HCT116 (cell line): ENCODE measurements around the gene NYAP1. TPM values are rescaled to one million over a fixed set of nuclear protein-coding genes. Genes with fewer than 3 reads are reported as not detected.
A peak's percentile ranks its signal among the peaks of the same experiment; 100 is the strongest.

Source experiments
- ATAC-seq: fragments of 200-7000 bp; cut with Tn5 transposase; 2 replicates; pipeline ENCODE4 v1.9.1; 2020; ENCODE audit warnings: mild to moderate bottlenecking, moderate library complexity
- BruUV-seq: library from RNA; stranded (reverse); fragments of 400-500 nt; replicated peaks from 2 replicates; lab custom pipeline; 2021; lab: Mats Ljungman, UMichigan
- CTCF ChIA-PET: fragments of 300-600 bp; sonication (Branson Sonifier 250); formaldehyde crosslinking; loops from one replicate; lab custom pipeline; 2021; ENCODE audit warnings: antibody characterized with exemption; lab: Charles Lee
- POLR2A ChIA-PET: fragments of 300-600, 350-600 bp; sonication (Branson Sonifier 250); formaldehyde crosslinking; loops from one replicate; lab custom pipeline; 2021; ENCODE audit warnings: antibody characterized with exemption; lab: Charles Lee
- RAD21 ChIA-PET, 2 experiments: fragments of 300-600 bp; sonication (Branson Sonifier 250); formaldehyde crosslinking; loops; one replicate each; lab custom pipeline; 2023; ENCODE audit warnings: low total read pairs in 2 of 2; ENCODE audit not compliant: uncharacterized antibody in 2 of 2, unreplicated experiment in 2 of 2, low non-redundant PET in 1 of 2; lab: Charles Lee
- DNase-seq: peaks from one replicate; pipeline ENCODE4 v3.0.0-alpha.2; 2010; ENCODE audit warnings: low read depth, low spot score
- H2AFZ ChIP-seq: fragments of 200-600 bp; shearing (Covaris generic), sonication (generic); 2 replicates; pipeline ENCODE4 v1.6.1; 2017; ENCODE audit warnings: low read depth, mixed run types, mixed read lengths, antibody characterized with exemption, low read length; ENCODE audit not compliant: poor library complexity, severe bottlenecking
- H3K27ac ChIP-seq: 2 replicates; pipeline ENCODE4 v1.5.1; 2012; ENCODE audit warnings: low read depth, low read length
- H3K27me3 ChIP-seq: fragments of 200-600 bp; sonication (generic); 2 replicates; pipeline ENCODE4 v1.6.1; 2016; ENCODE audit warnings: mixed run types, low read length, mixed read lengths; ENCODE audit not compliant: insufficient read depth
- H3K36me3 ChIP-seq, 2 experiments: fragments of 200-500 bp in 1 of 2; fragments of 200-600 bp in 1 of 2; sonication (Bioruptor generic) in 1 of 2; sonication (generic) in 1 of 2; 2 replicates each; pipeline versions ENCODE4 v1.5.1 to v1.6.1; 2014 to 2016; ENCODE audit warnings: low read length in 2 of 2, inconsistent platforms in 1 of 2, mixed read lengths in 1 of 2, mixed run types in 1 of 2; ENCODE audit not compliant: insufficient read depth in 2 of 2, control insufficient read depth in 1 of 2
- H3K4me1 ChIP-seq, 2 experiments: fragments of 200-600 bp in 1 of 2; sonication (generic) in 1 of 2; 2 replicates each; pipeline versions ENCODE4 v1.5.1 to v1.6.1; 2012 to 2017; ENCODE audit warnings: low read length in 2 of 2, inconsistent platforms in 1 of 2, mild to moderate bottlenecking in 1 of 2, mixed read lengths in 1 of 2, mixed run types in 1 of 2, moderate library complexity in 1 of 2; ENCODE audit not compliant: insufficient read depth in 2 of 2, control insufficient read depth in 1 of 2
- H3K4me2 ChIP-seq: fragments of 200-600 bp; sonication (generic); 2 replicates; pipeline ENCODE4 v1.6.1; 2017; ENCODE audit warnings: mixed run types, low read length, mixed read lengths
- H3K4me3 ChIP-seq, 2 experiments: fragments of 200-600 bp in 1 of 2; sonication (generic) in 1 of 2; replicated peaks in 1 of 2; 2 replicates each; pipeline ENCODE4 v1.5.1; 2011 to 2016; ENCODE audit warnings: low read length in 2 of 2, control low read depth in 1 of 2, low read depth in 1 of 2, mild to moderate bottlenecking in 1 of 2, mixed read lengths in 1 of 2, mixed run types in 1 of 2
- H3K79me2 ChIP-seq: fragments of 200-600 bp; sonication (generic); 2 replicates; pipeline ENCODE4 v1.6.1; 2017; ENCODE audit warnings: mild to moderate bottlenecking, mixed run types, low read length, moderate library complexity, mixed read lengths; ENCODE audit not compliant: insufficient read depth
- H3K9ac ChIP-seq: fragments of 200-600 bp; sonication (generic); 2 replicates; pipeline ENCODE4 v1.6.1; 2016; ENCODE audit warnings: low read length, mixed read lengths
- H3K9me2 ChIP-seq: fragments of 200-600 bp; sonication (generic), shearing (Covaris generic); 2 replicates; pipeline ENCODE4 v1.6.1; 2017; ENCODE audit warnings: mixed run types, mild to moderate bottlenecking, moderate library complexity; ENCODE audit not compliant: insufficient read depth
- H3K9me3 ChIP-seq, 2 experiments: fragments of 200-500 bp in 1 of 2; fragments of 200-600 bp in 1 of 2; sonication (Bioruptor generic) in 1 of 2; sonication (generic) in 1 of 2; 2 replicates each; pipeline ENCODE4 v1.6.1; 2014 to 2017; ENCODE audit warnings: low read length in 2 of 2, mixed read lengths in 2 of 2, inconsistent platforms in 1 of 2, low read depth in 1 of 2, mild to moderate bottlenecking in 1 of 2, mixed run types in 1 of 2, moderate library complexity in 1 of 2; ENCODE audit not compliant: control insufficient read depth in 1 of 2, insufficient read depth in 1 of 2
- H4K20me1 ChIP-seq: fragments of 200-600 bp; sonication (generic), shearing (Covaris generic); 2 replicates; pipeline ENCODE4 v1.6.1; 2017; ENCODE audit warnings: mixed run types, mild to moderate bottlenecking, moderate library complexity; ENCODE audit not compliant: insufficient read depth
- POLR2AphosphoS5 ChIP-seq: IDR thresholded peaks from 2 replicates; pipeline ENCODE4 v1.6.1; 2011; ENCODE audit warnings: mild to moderate bottlenecking, low read depth, low read length, moderate library complexity
- RAD21 ChIP-seq: IDR thresholded peaks from 2 replicates; pipeline ENCODE4 v1.6.1; 2012; ENCODE audit warnings: low read depth, mild to moderate bottlenecking
- ZNF274 ChIP-seq: fragments of 200-500 bp; sonication (Bioruptor generic); IDR thresholded peaks from 2 replicates; pipeline ENCODE4 v1.6.1; 2014; ENCODE audit warnings: mild to moderate bottlenecking, low read depth, low read length, inconsistent platforms
- intact Hi-C: fragments of 100-400 bp; cut with micrococcal nuclease; formaldehyde crosslinking; loops from 2 replicates; pipeline ENCODE4 v1.10.0; 2022
- total RNA-seq: library from RNA; stranded (reverse); gene quantifications from one replicate; pipeline ENCODE4 v1.2.1, GENCODE V29; 2021; ENCODE audit not compliant: unreplicated experiment
- TF ChIP-seq, protein P1 (sequence below), 3 experiments: fragments of 200-600 bp in 1 of 3; sonication (generic) in 1 of 3; IDR thresholded peaks in 2 of 3; conservative IDR thresholded peaks in 1 of 3; 2 replicates each; pipeline ENCODE4 v1.5.1; 2012 to 2017; ENCODE audit warnings: low read depth in 2 of 3, low read length in 2 of 3, antibody characterized with exemption in 1 of 3, borderline replicate concordance in 1 of 3, control low read depth in 1 of 3, mild to moderate bottlenecking in 1 of 3, mixed read lengths in 1 of 3, mixed run types in 1 of 3, moderate library complexity in 1 of 3; ENCODE audit not compliant: insufficient read depth in 1 of 3

NYAP1 gene
- total RNA-seq, 1 experiment from 2014 or later, result 6.7 TPM

DNA sequence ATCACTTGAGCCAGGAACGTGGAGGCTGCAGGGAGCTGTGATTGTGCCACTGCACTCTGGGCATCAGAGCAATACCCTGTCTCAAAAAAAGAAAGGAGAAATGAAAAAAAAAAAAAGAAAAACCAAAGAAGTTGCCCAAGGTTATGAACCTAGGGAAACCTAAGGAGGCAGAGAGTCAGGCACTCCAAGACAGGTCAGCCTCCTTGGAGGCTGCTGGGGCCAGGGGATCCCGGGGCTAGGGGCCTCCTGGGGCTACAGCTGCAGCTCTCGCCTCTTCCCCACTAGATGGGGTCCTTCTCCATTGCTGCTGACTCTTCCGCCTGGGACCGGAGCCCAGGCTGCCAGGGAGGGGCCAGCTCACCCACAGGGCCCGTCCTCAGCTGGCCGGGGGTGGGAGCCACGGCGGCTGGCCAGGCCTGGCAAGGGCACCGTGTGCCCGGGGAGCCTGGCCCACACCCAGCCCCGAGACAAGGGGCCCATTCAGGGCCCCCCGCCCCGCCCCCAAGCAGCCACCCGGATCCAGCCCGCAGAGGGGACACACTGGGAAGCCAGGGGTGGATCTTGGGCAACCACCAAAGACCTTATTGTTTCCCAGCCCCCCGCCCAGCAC, 17.9 kb upstream of the NYAP1 start:
- DNase-seq, result no peak
- intact Hi-C loops, result no loop called here
- ChIA-PET CTCF (interaction anchor here (0.6 to 2.4 kb wide), 8 partner anchors 11 to 239 kb away, joined by 3 to 13 read pairs (median 4); partner anchors contain the start of genes FBXO24, LRCH4 and POP7), RAD21 (interaction anchor here (0.7 to 1.3 kb wide), 4 partner anchors 14 to 240 kb away, joined by 4 to 7 read pairs (median 4); partner anchors contain the start of gene POP7 (in 1 of the 2)), POLR2A (interaction anchor here (1.5 kb wide), 1 partner anchor 121 kb away, joined by 6 read pairs; the partner anchor contains the start of genes FBXO24 and LRCH4)
- Histone ChIP-seq H3K9me3 (no peaks in the 10 kb centered on the region), H3K27me3 (no peaks in the 10 kb centered on the region), H3K27ac (no peak overlapping the region), H3K9ac (no peak overlapping the region), H3K4me2 (no peak overlapping the region), H2AFZ (no peak overlapping the region), H3K79me2 (no peaks in the 10 kb centered on the region), H3K4me3 (no peak overlapping the region), H4K20me1 (no peaks in the 10 kb centered on the region), H3K9me2 (no peaks in the 10 kb centered on the region), H3K4me1 (peaks cover 14 to 28% of the 10 kb centered on the region in 2 experiments), H3K36me3 (0 out of 4 replicates have a peak, but pooled peaks cover 0 to 2% of the 10 kb centered on the region in 2 experiments)
- ATAC-seq, result peak; percentile 80
- BruUV-seq, result no TSS peak
- TF ChIP-seq RAD21, result peak; percentile 77
- TF ChIP-seq, protein P1, sequence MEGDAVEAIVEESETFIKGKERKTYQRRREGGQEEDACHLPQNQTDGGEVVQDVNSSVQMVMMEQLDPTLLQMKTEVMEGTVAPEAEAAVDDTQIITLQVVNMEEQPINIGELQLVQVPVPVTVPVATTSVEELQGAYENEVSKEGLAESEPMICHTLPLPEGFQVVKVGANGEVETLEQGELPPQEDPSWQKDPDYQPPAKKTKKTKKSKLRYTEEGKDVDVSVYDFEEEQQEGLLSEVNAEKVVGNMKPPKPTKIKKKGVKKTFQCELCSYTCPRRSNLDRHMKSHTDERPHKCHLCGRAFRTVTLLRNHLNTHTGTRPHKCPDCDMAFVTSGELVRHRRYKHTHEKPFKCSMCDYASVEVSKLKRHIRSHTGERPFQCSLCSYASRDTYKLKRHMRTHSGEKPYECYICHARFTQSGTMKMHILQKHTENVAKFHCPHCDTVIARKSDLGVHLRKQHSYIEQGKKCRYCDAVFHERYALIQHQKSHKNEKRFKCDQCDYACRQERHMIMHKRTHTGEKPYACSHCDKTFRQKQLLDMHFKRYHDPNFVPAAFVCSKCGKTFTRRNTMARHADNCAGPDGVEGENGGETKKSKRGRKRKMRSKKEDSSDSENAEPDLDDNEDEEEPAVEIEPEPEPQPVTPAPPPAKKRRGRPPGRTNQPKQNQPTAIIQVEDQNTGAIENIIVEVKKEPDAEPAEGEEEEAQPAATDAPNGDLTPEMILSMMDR (IDR thresholded peaks at IDR 0.05 in 2 of 3, conservative IDR thresholded peaks at IDR 0.05 in 1 of 3; ENCODE audit: borderline replicate concordance in 1 of 3, insufficient read depth in 1 of 3, low read depth in 2 of 3, low read length in 2 of 3), result peak; percentile 54 to 68 (median 59); a peak in 5 of 6 replicates
- no peak for TF ChIP-seq POLR2AphosphoS5
- TF ChIP-seq ZNF274, result no peak
